Mesenchymal stem cell (in vitro differentiated cells and primary cell): ENCODE data around the gene SPC25.

ENCODE experiments used
- DNase-seq: peaks from one replicate; pipeline ENCODE4 v3.0.0-alpha.2; 2013
- H2AFZ ChIP-seq: one replicate; pipeline ENCODE4 v1.6.1; 2013; ENCODE audit warnings: low read depth, mild to moderate bottlenecking, control low read depth, inconsistent platforms, low read length, moderate library complexity
- H2AK5ac ChIP-seq: 2 replicates; pipeline ENCODE4 v1.6.1; 2013; ENCODE audit warnings: low read length, moderate library complexity, mild to moderate bottlenecking, inconsistent platforms; ENCODE audit not compliant: severe bottlenecking
- H2BK120ac ChIP-seq: one replicate; pipeline ENCODE4 v1.6.1; 2013; ENCODE audit warnings: low read depth, mild to moderate bottlenecking, inconsistent platforms, low read length, moderate library complexity
- H2BK12ac ChIP-seq, 2 experiments: one replicate each; pipeline ENCODE4 v1.6.1; 2013; ENCODE audit warnings: inconsistent platforms in 2 of 2, low read length in 2 of 2, mild to moderate bottlenecking in 2 of 2, moderate library complexity in 2 of 2, control low read depth in 1 of 2
- H2BK15ac ChIP-seq: one replicate; pipeline ENCODE4 v1.6.1; 2013; ENCODE audit warnings: mild to moderate bottlenecking, low read depth, inconsistent platforms; ENCODE audit not compliant: poor library complexity, severe bottlenecking
- H2BK5ac ChIP-seq: 2 replicates; pipeline ENCODE4 v1.6.1; 2013; ENCODE audit warnings: low read depth, mild to moderate bottlenecking, low read length, control low read depth, inconsistent platforms; ENCODE audit not compliant: poor library complexity, severe bottlenecking
- H3K14ac ChIP-seq, 2 experiments: one replicate each; pipeline ENCODE4 v1.6.1; 2013; ENCODE audit warnings: inconsistent platforms in 2 of 2, low read length in 2 of 2, control low read depth in 1 of 2, mild to moderate bottlenecking in 1 of 2, moderate library complexity in 1 of 2
- H3K18ac ChIP-seq, 2 experiments: one replicate each; pipeline ENCODE4 v1.6.1; 2013; ENCODE audit warnings: inconsistent platforms in 2 of 2, low read length in 2 of 2, control low read depth in 1 of 2, low read depth in 1 of 2, mild to moderate bottlenecking in 1 of 2
- H3K23ac ChIP-seq, 2 experiments: one replicate each; pipeline ENCODE4 v1.6.1; 2013; ENCODE audit warnings: inconsistent platforms in 2 of 2, low read length in 2 of 2, mild to moderate bottlenecking in 2 of 2, moderate library complexity in 2 of 2, control low read depth in 1 of 2
- H3K27ac ChIP-seq: 2 replicates; pipeline ENCODE4 v1.5.1; 2013; ENCODE audit warnings: mild to moderate bottlenecking, moderate library complexity, low read length, control low read depth, inconsistent platforms; ENCODE audit not compliant: poor library complexity, severe bottlenecking
- H3K27me3 ChIP-seq, 2 experiments: 2 replicates each; pipeline versions ENCODE4 v1.6.1 to v1.7.0; 2013; ENCODE audit warnings: low read length in 2 of 2, mild to moderate bottlenecking in 2 of 2, moderate library complexity in 2 of 2, control low read depth in 1 of 2, inconsistent platforms in 1 of 2; ENCODE audit not compliant: control insufficient read depth in 1 of 2, insufficient read depth in 1 of 2
- H3K36me3 ChIP-seq, 2 experiments: 2 replicates each; pipeline versions ENCODE4 v1.6.1 to v1.7.0; 2013; ENCODE audit warnings: low read length in 2 of 2, control low read depth in 1 of 2, inconsistent platforms in 1 of 2, low read depth in 1 of 2, mild to moderate bottlenecking in 1 of 2; ENCODE audit not compliant: insufficient read depth in 2 of 2, control insufficient read depth in 1 of 2
- H3K4ac ChIP-seq, 2 experiments: one replicate each; pipeline ENCODE4 v1.6.1; 2013; ENCODE audit warnings: inconsistent platforms in 2 of 2, low read length in 2 of 2, mild to moderate bottlenecking in 2 of 2, moderate library complexity in 2 of 2, control low read depth in 1 of 2, low read depth in 1 of 2
- H3K4me1 ChIP-seq: 2 replicates; pipeline ENCODE4 v1.6.1; 2013; ENCODE audit warnings: low read depth, low read length, control low read depth; ENCODE audit not compliant: control insufficient read depth, insufficient read depth
- H3K4me2 ChIP-seq: 2 replicates; pipeline ENCODE4 v1.6.1; 2013; ENCODE audit warnings: low read length, mild to moderate bottlenecking, inconsistent platforms; ENCODE audit not compliant: poor library complexity, severe bottlenecking
- H3K4me3 ChIP-seq, 2 experiments: 2 replicates each; pipeline versions ENCODE4 v1.5.1 to v1.7.0; 2013; ENCODE audit warnings: low read length in 2 of 2, mild to moderate bottlenecking in 2 of 2, control low read depth in 1 of 2, low read depth in 1 of 2; ENCODE audit not compliant: insufficient read depth in 1 of 2
- H3K79me1 ChIP-seq: replicated peaks from 2 replicates; pipeline ENCODE4 v1.6.1; 2013; ENCODE audit warnings: mild to moderate bottlenecking, control low read depth, low read length, inconsistent platforms; ENCODE audit not compliant: poor library complexity, severe bottlenecking
- H3K9ac ChIP-seq: 2 replicates; pipeline ENCODE4 v1.7.0; 2013; ENCODE audit warnings: mild to moderate bottlenecking, low read length, moderate library complexity
- H3K9me3 ChIP-seq: 2 replicates; pipeline ENCODE4 v1.7.0; 2013; ENCODE audit warnings: mild to moderate bottlenecking, low read length; ENCODE audit not compliant: control insufficient read depth
- H4K8ac ChIP-seq: one replicate; pipeline ENCODE4 v1.6.1; 2013; ENCODE audit warnings: inconsistent platforms, mild to moderate bottlenecking, low read length, moderate library complexity
- H4K91ac ChIP-seq: one replicate; pipeline ENCODE4 v1.6.1; 2013; ENCODE audit warnings: mild to moderate bottlenecking, low read length, inconsistent platforms
- WGBS: methylation state at CpG from one replicate; pipeline ENCODE4 v1.1.7; 2013; ENCODE audit warnings: mixed read lengths; 5-methylcytosine and 5-hydroxymethylcytosine counted together

The SPC25 gene

GRCh38 chr2:168850846-168851245, 39.4 kb downstream of the SPC25 start:
- Histone ChIP-seq H3K27me3 (no peaks in the 10 kb centered on the region), H3K14ac (no peak overlapping the region), H3K9me3 (no peaks in the 10 kb centered on the region), H3K18ac (no peak overlapping the region), H2AFZ (no peak overlapping the region), H3K4me3 (no peak overlapping the region), H2AK5ac (no peak overlapping the region), H3K9ac (no peak overlapping the region), H4K91ac (no peak overlapping the region), H2BK12ac (no peak overlapping the region), H3K36me3 (no peaks in the 10 kb centered on the region), H3K4me1 (peaks cover 2% of the 10 kb centered on the region), H3K4me2 (no peak overlapping the region), H3K4ac (no peak overlapping the region), H3K79me1 (peaks cover 1% of the 10 kb centered on the region), H4K8ac (no peak overlapping the region), H2BK15ac (no peak overlapping the region), H2BK120ac (no peak overlapping the region), H2BK5ac (no peak overlapping the region), H3K27ac (no peak overlapping the region), H3K23ac (no peak overlapping the region)
- no peak for DNase-seq

- Histone ChIP-seq H2BK15ac (no peak overlapping the region), H3K9me3 (no peaks in the 10 kb centered on the region)
- 92% methylated on average over 2 of the region's 2 CpGs for WGBS
Observed at GRCh38 chr2:168849610-168850009, 40.6 kb downstream of the SPC25 start.

GRCh38 chr2:168848225-168848624, 42.0 kb downstream of the SPC25 start:
- no peaks in the 10 kb centered on the region for H3K27me3 ChIP-seq
- H3K9me3 ChIP-seq: no peaks in the 10 kb centered on the region
- no peak overlapping the region for H2BK15ac ChIP-seq
- no peak overlapping the region for H4K91ac ChIP-seq
- no peak overlapping the region for H2BK5ac ChIP-seq
- no peak overlapping the region for H3K18ac ChIP-seq
- H3K4me3 ChIP-seq: no peak overlapping the region
- WGBS: 92% methylated on average over 3 of the region's 3 CpGs
- H3K4me2 ChIP-seq: no peak overlapping the region
- no peak overlapping the region for H3K14ac ChIP-seq
- no peak overlapping the region for H3K4ac ChIP-seq
- no peak overlapping the region for H3K27ac ChIP-seq
- peaks cover 1% of the 10 kb centered on the region for H3K79me1 ChIP-seq
- H3K9ac ChIP-seq: no peak overlapping the region
- no peak overlapping the region for H4K8ac ChIP-seq
- peaks cover 2% of the 10 kb centered on the region for H3K4me1 ChIP-seq
- H3K23ac ChIP-seq: no peak overlapping the region
- no peak for DNase-seq
- no peak overlapping the region for H2AFZ ChIP-seq
- no peaks in the 10 kb centered on the region for H3K36me3 ChIP-seq
- H2AK5ac ChIP-seq: no peak overlapping the region
- H2BK120ac ChIP-seq: no peak overlapping the region
- H2BK12ac ChIP-seq: no peak overlapping the region

More at GRCh38 chr2:168849610-168850009, 40.6 kb downstream of the SPC25 start:
- no peak overlapping the region for H2BK120ac ChIP-seq
- H3K4me1 ChIP-seq: peaks cover 2% of the 10 kb centered on the region
- no peak overlapping the region for H4K8ac ChIP-seq
- H3K27me3 ChIP-seq: no peaks in the 10 kb centered on the region
- H3K4me3 ChIP-seq: no peak overlapping the region
- no peak overlapping the region for H3K18ac ChIP-seq
- H3K27ac ChIP-seq: no peak overlapping the region
- no peak overlapping the region for H3K14ac ChIP-seq
- no peak overlapping the region for H3K23ac ChIP-seq
- H3K9ac ChIP-seq: no peak overlapping the region
- H3K4ac ChIP-seq: no peak overlapping the region
- H3K79me1 ChIP-seq: peaks cover 1% of the 10 kb centered on the region
- no peak overlapping the region for H2BK12ac ChIP-seq
- no peak overlapping the region for H2AK5ac ChIP-seq
- DNase-seq: peak; percentile 49
- H3K4me2 ChIP-seq: no peak overlapping the region
- H4K91ac ChIP-seq: no peak overlapping the region
- H2AFZ ChIP-seq: no peak overlapping the region
- no peaks in the 10 kb centered on the region for H3K36me3 ChIP-seq
- no peak overlapping the region for H2BK5ac ChIP-seq

- no peak overlapping the region for H4K8ac ChIP-seq
- H3K4me1 ChIP-seq: no peaks in the 10 kb centered on the region
- no peak overlapping the region for H2BK5ac ChIP-seq
- no peak overlapping the region for H2BK12ac ChIP-seq
- no peaks in the 10 kb centered on the region for H3K27me3 ChIP-seq
- H2AFZ ChIP-seq: no peak overlapping the region
- no peaks in the 10 kb centered on the region for H3K79me1 ChIP-seq
- no peak overlapping the region for H3K14ac ChIP-seq
- no peak overlapping the region for H3K23ac ChIP-seq
- no peak overlapping the region for H3K4me3 ChIP-seq
- H3K9me3 ChIP-seq: no peaks in the 10 kb centered on the region
- H3K36me3 ChIP-seq: no peaks in the 10 kb centered on the region
- H2AK5ac ChIP-seq: no peak overlapping the region
- WGBS: 92% methylated on average over 3 of the region's 3 CpGs
- H3K4me2 ChIP-seq: no peak overlapping the region
- H4K91ac ChIP-seq: no peak overlapping the region
- H3K4ac ChIP-seq: no peak overlapping the region
- no peak for DNase-seq
- no peak overlapping the region for H3K18ac ChIP-seq
- no peak overlapping the region for H2BK15ac ChIP-seq
- no peak overlapping the region for H2BK120ac ChIP-seq
- no peak overlapping the region for H3K9ac ChIP-seq
- no peak overlapping the region for H3K27ac ChIP-seq
Observed at GRCh38 chr2:168843253-168843652, 47.0 kb downstream of the SPC25 start.
